SK-N-SH treated with all-trans-retinoic acid at 6 μM for 48 hours (cell line): ENCODE data around the gene RTP3.

ENCODE experiments used
- ATAC-seq: fragments of 200-7000 bp; cut with Tn5 transposase; 3 replicates; pipeline ENCODE4 v1.9.1; 2020; ENCODE audit warnings: mild to moderate bottlenecking, moderate library complexity
- ARNTL ChIP-seq: fragments of 450-650 bp; formaldehyde crosslinking; IDR thresholded peaks from 2 replicates; pipeline ENCODE4 v1.5.0; 2020; ENCODE audit warnings: low read depth, mild to moderate bottlenecking, moderate library complexity, borderline replicate concordance
- BACH2 ChIP-seq: fragments of 250-450 bp; sonication (Bioruptor Pico); IDR thresholded peaks from 2 replicates; pipeline ENCODE4 v1.9.0; 2021; ENCODE audit warnings: mild to moderate bottlenecking, borderline replicate concordance
- CREB5 ChIP-seq: fragments of 250-450 bp; sonication (Bioruptor Pico); IDR thresholded peaks from 2 replicates; pipeline ENCODE4 v1.5.1; 2020; ENCODE audit warnings: low read depth, mild to moderate bottlenecking, moderate library complexity
- CSDC2 ChIP-seq: fragments of 250-450 bp; sonication (Bioruptor Pico); IDR thresholded peaks from 2 replicates; pipeline ENCODE4 v1.5.0; 2020; ENCODE audit warnings: mild to moderate bottlenecking, moderate library complexity
- ESRRG ChIP-seq: fragments of 250-450 bp; sonication (Bioruptor Pico); IDR thresholded peaks from 2 replicates; pipeline ENCODE4 v1.6.1; 2021; ENCODE audit warnings: mild to moderate bottlenecking
- GLIS3 ChIP-seq: fragments of 250-450 bp; sonication (Bioruptor Pico); IDR thresholded peaks from 2 replicates; pipeline ENCODE4 v1.5.0; 2020; ENCODE audit warnings: mild to moderate bottlenecking, moderate library complexity
- ISL1 ChIP-seq: fragments of 250-450 bp; sonication (Bioruptor Pico); IDR thresholded peaks from 2 replicates; pipeline ENCODE4 v2.1.2; 2022; ENCODE audit warnings: mild to moderate bottlenecking, moderate library complexity
- POU6F1 ChIP-seq: fragments of 250-450 bp; sonication (Bioruptor Pico); IDR thresholded peaks from 2 replicates; pipeline ENCODE4 v1.8.0; 2021; ENCODE audit warnings: low read depth, mild to moderate bottlenecking, moderate library complexity, borderline replicate concordance
- PPARA ChIP-seq: fragments of 250-450 bp; sonication (Bioruptor Pico); IDR thresholded peaks from 2 replicates; pipeline ENCODE4 v1.5.0; 2020; ENCODE audit warnings: mild to moderate bottlenecking, borderline replicate concordance
- SNAI2 ChIP-seq: fragments of 250-450 bp; sonication (Bioruptor Pico); IDR thresholded peaks from 2 replicates; pipeline ENCODE4 v1.5.0; 2020; ENCODE audit warnings: mild to moderate bottlenecking, moderate library complexity
- TCF4 ChIP-seq: fragments of 250-450 bp; sonication (Bioruptor Pico); IDR thresholded peaks from 2 replicates; pipeline ENCODE4 v1.8.0; 2021; ENCODE audit warnings: mild to moderate bottlenecking, moderate library complexity, borderline replicate concordance
- TOX ChIP-seq: fragments of 250-450 bp; sonication (Bioruptor Pico); IDR thresholded peaks from 2 replicates; pipeline ENCODE4 v1.8.0; 2021; ENCODE audit warnings: mild to moderate bottlenecking, moderate library complexity, borderline replicate concordance
- ZC3H10 ChIP-seq: fragments of 250-450 bp; sonication (Bioruptor Pico); IDR thresholded peaks from 2 replicates; pipeline ENCODE4 v1.5.1; 2021; ENCODE audit warnings: mild to moderate bottlenecking, moderate library complexity
- ZFP30 ChIP-seq: fragments of 450-650 bp; formaldehyde crosslinking; IDR thresholded peaks from 2 replicates; pipeline ENCODE4 v1.5.0; 2022; ENCODE audit warnings: mild to moderate bottlenecking, moderate library complexity
- ZNF565 ChIP-seq: fragments of 450-650 bp; formaldehyde crosslinking; conservative IDR thresholded peaks from 2 replicates; pipeline ENCODE4 v1.5.0; 2020; ENCODE audit warnings: low read depth, mild to moderate bottlenecking, moderate library complexity
- ZNF70 ChIP-seq: fragments of 450-650 bp; formaldehyde crosslinking; IDR thresholded peaks from 2 replicates; pipeline ENCODE4 v1.5.0; 2020; ENCODE audit warnings: mild to moderate bottlenecking, moderate library complexity
- ZNF8 ChIP-seq: fragments of 450-650 bp; formaldehyde crosslinking; IDR thresholded peaks from 2 replicates; pipeline ENCODE4 v1.5.0; 2020; ENCODE audit warnings: mild to moderate bottlenecking, moderate library complexity
- TF ChIP-seq, protein P1 (sequence below): fragments of 250-450 bp; sonication (Bioruptor Pico); IDR thresholded peaks from 2 replicates; pipeline ENCODE4 v1.5.0; 2020; ENCODE audit warnings: mild to moderate bottlenecking, moderate library complexity
- TF ChIP-seq, protein P2 (sequence below): fragments of 250-450 bp; sonication (Bioruptor Pico); IDR thresholded peaks from 2 replicates; pipeline ENCODE4 v1.8.0; 2020; ENCODE audit warnings: mild to moderate bottlenecking, moderate library complexity, borderline replicate concordance
- TF ChIP-seq, protein P3 (sequence below): fragments of 250-450 bp; sonication (Bioruptor Pico); IDR thresholded peaks from 2 replicates; pipeline ENCODE4 v1.5.1; 2021; ENCODE audit warnings: mild to moderate bottlenecking, moderate library complexity

The RTP3 gene

GRCh38 chr3:46465196-46465520, 32.6 kb upstream of the RTP3 start:
- TF ChIP-seq CREB5 (no peak), TCF4 (CRISPR knock-in tag) (no peak), BACH2 (CRISPR knock-in tag) (no peak), ZNF70 (CRISPR knock-in tag) (no peak), ZNF565 (CRISPR knock-in tag) (no peak), TOX (CRISPR knock-in tag) (no peak), ZFP30 (CRISPR knock-in tag) (no peak), ARNTL (CRISPR knock-in tag) (no peak), ZC3H10 (CRISPR knock-in tag) (no peak)
- TF ChIP-seq, protein P1, sequence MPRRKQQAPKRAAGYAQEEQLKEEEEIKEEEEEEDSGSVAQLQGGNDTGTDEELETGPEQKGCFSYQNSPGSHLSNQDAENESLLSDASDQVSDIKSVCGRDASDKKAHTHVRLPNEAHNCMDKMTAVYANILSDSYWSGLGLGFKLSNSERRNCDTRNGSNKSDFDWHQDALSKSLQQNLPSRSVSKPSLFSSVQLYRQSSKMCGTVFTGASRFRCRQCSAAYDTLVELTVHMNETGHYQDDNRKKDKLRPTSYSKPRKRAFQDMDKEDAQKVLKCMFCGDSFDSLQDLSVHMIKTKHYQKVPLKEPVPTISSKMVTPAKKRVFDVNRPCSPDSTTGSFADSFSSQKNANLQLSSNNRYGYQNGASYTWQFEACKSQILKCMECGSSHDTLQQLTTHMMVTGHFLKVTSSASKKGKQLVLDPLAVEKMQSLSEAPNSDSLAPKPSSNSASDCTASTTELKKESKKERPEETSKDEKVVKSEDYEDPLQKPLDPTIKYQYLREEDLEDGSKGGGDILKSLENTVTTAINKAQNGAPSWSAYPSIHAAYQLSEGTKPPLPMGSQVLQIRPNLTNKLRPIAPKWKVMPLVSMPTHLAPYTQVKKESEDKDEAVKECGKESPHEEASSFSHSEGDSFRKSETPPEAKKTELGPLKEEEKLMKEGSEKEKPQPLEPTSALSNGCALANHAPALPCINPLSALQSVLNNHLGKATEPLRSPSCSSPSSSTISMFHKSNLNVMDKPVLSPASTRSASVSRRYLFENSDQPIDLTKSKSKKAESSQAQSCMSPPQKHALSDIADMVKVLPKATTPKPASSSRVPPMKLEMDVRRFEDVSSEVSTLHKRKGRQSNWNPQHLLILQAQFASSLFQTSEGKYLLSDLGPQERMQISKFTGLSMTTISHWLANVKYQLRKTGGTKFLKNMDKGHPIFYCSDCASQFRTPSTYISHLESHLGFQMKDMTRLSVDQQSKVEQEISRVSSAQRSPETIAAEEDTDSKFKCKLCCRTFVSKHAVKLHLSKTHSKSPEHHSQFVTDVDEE (CRISPR knock-in tag), result no peak
- TF ChIP-seq, protein P2, sequence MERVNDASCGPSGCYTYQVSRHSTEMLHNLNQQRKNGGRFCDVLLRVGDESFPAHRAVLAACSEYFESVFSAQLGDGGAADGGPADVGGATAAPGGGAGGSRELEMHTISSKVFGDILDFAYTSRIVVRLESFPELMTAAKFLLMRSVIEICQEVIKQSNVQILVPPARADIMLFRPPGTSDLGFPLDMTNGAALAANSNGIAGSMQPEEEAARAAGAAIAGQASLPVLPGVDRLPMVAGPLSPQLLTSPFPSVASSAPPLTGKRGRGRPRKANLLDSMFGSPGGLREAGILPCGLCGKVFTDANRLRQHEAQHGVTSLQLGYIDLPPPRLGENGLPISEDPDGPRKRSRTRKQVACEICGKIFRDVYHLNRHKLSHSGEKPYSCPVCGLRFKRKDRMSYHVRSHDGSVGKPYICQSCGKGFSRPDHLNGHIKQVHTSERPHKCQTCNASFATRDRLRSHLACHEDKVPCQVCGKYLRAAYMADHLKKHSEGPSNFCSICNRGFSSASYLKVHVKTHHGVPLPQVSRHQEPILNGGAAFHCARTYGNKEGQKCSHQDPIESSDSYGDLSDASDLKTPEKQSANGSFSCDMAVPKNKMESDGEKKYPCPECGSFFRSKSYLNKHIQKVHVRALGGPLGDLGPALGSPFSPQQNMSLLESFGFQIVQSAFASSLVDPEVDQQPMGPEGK (CRISPR knock-in tag), result no peak
- ATAC-seq, result no peak

- ATAC-seq, result no peak
- TF ChIP-seq BACH2 (CRISPR knock-in tag), result no peak
Measured at GRCh38 chr3:46466273-46466672, 31.5 kb upstream of the RTP3 start.

DNA sequence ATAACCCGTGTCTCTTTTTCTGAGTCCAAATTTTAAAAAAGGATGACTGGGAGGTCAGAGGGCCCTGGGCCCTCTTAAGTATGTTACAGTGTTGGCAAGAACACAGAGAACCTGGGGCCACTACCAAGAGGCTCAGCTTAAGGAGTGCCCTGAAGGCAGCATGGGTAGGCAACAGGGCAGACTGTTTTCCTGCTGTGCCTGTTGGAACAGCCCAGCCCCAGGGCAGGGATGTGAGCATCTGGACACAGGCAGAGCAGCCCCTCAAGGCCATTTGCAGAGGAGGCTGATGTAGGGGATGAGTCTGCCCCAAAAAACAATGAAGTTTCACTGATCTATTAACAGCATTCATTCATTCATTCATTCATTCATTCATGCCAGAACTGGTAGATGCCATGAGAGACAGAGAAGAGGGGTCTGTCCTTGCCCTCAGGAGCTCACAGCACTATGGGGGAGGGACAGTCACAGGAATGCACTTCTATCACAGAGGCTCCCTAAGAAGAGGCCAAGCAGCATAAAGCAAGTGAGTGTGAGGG, 30.8 kb upstream of the RTP3 start:
- ATAC-seq, result no peak

More for the DNA sequence above, 30.8 kb upstream of the RTP3 start:
- no peak for TF ChIP-seq CREB5
- TF ChIP-seq POU6F1 (CRISPR knock-in tag), result no peak
- TF ChIP-seq, protein P1 (CRISPR knock-in tag), result no peak
- TF ChIP-seq PPARA, result no peak
- TF ChIP-seq, protein P2 (CRISPR knock-in tag), result no peak
- no peak for TF ChIP-seq SNAI2
- no peak for TF ChIP-seq ISL1 (CRISPR knock-in tag)
- no peak for TF ChIP-seq GLIS3 (CRISPR knock-in tag)
- TF ChIP-seq, protein P3, sequence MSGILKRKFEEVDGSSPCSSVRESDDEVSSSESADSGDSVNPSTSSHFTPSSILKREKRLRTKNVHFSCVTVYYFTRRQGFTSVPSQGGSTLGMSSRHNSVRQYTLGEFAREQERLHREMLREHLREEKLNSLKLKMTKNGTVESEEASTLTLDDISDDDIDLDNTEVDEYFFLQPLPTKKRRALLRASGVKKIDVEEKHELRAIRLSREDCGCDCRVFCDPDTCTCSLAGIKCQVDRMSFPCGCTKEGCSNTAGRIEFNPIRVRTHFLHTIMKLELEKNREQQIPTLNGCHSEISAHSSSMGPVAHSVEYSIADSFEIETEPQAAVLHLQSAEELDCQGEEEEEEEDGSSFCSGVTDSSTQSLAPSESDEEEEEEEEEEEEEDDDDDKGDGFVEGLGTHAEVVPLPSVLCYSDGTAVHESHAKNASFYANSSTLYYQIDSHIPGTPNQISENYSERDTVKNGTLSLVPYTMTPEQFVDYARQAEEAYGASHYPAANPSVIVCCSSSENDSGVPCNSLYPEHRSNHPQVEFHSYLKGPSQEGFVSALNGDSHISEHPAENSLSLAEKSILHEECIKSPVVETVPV, result no peak
- no peak for TF ChIP-seq ZNF565 (CRISPR knock-in tag)
- TF ChIP-seq TOX (CRISPR knock-in tag), result no peak
- no peak for TF ChIP-seq TCF4 (CRISPR knock-in tag)
- TF ChIP-seq CSDC2 (CRISPR knock-in tag), result no peak
- TF ChIP-seq ZNF8 (CRISPR knock-in tag), result no peak
- no peak for TF ChIP-seq ESRRG (CRISPR knock-in tag)
- TF ChIP-seq ARNTL (CRISPR knock-in tag), result no peak
- no peak for TF ChIP-seq ZNF70 (CRISPR knock-in tag)
